GM19023 (cell line): ENCODE data around the gene MAGI3.
"Not testable (repeated sequence)": the region's sequence is repeated elsewhere in the genome, so short reads cannot be mapped to it uniquely, and the experiment has no call there.

Experiments used
- ATAC-seq: cut with Tn5 transposase; IDR thresholded peaks from one replicate; pipeline ENCODE4 v1.9.1; 2021; ENCODE audit warnings: mild to moderate bottlenecking, moderate library complexity; ENCODE audit not compliant: unreplicated experiment

Gene MAGI3

GRCh38 chr1:113438505-113439276 lies 48.4 kb downstream of the MAGI3 start:
- no peak for ATAC-seq

- no peak for ATAC-seq
Observed at GRCh38 chr1:113439277-113439670, 49.0 kb downstream of the MAGI3 start.

GRCh38 chr1:113442131-113442530 lies 51.8 kb downstream of the MAGI3 start:
- no peak for ATAC-seq

- ATAC-seq: no peak
Observed at GRCh38 chr1:113444857-113445256, 54.5 kb downstream of the MAGI3 start.

GRCh38 chr1:113451710-113452109 lies 61.4 kb downstream of the MAGI3 start:
- no peak for ATAC-seq

- ATAC-seq: no peak
Observed at GRCh38 chr1:113452921-113453770, 62.8 kb downstream of the MAGI3 start.

- no peak for ATAC-seq
Observed at GRCh38 chr1:113453771-113454083, 63.4 kb downstream of the MAGI3 start.

GRCh38 chr1:113455374-113455773 lies 65.1 kb downstream of the MAGI3 start:
- ATAC-seq: no peak

GRCh38 chr1:113456967-113457366 lies 66.7 kb downstream of the MAGI3 start:
- no peak for ATAC-seq

- no peak for ATAC-seq
Observed at GRCh38 chr1:113459279-113459678, 69.0 kb downstream of the MAGI3 start.

GRCh38 chr1:113467991-113468390 lies 77.7 kb downstream of the MAGI3 start:
- ATAC-seq: no peak

- not testable (repeated sequence) for ATAC-seq
Observed at GRCh38 chr1:113478427-113479195, 88.3 kb downstream of the MAGI3 start.

- ATAC-seq: no peak
Observed at GRCh38 chr1:113479713-113480676, 89.7 kb downstream of the MAGI3 start.

GRCh38 chr1:113485131-113485530 lies 94.8 kb downstream of the MAGI3 start:
- not testable (repeated sequence) for ATAC-seq

GRCh38 chr1:113488576-113489177 lies 98.4 kb downstream of the MAGI3 start:
- no peak for ATAC-seq

- ATAC-seq: no peak
Observed at GRCh38 chr1:113490384-113490783, 100.1 kb downstream of the MAGI3 start.

- ATAC-seq: no peak
Observed at GRCh38 chr1:113493533-113493932, 103.2 kb downstream of the MAGI3 start.

- ATAC-seq: no peak
Observed at GRCh38 chr1:113505357-113505756, 115.0 kb downstream of the MAGI3 start.

GRCh38 chr1:113507552-113508214 lies 117.4 kb downstream of the MAGI3 start:
- ATAC-seq: no peak
